Measurements from ENCODE around the gene OR2M7. TPM values are rescaled to one million over a fixed set of nuclear protein-coding genes. Genes with fewer than 3 reads are reported as not detected.

Gene OR2M7
- polyA plus RNA-seq, 2 of the 4 experiments (the other 2 are of a cell fraction): not detected

Other genes with a start within 250 kb of the OR2M7 start
- not detected in 2 replicates for gene OR2L13, start 229.4 kb downstream of the OR2M7 start, polyA plus RNA-seq (2011; rRNA removed)
- not detected in 3 replicates for gene OR2L13, start 229.4 kb downstream of the OR2M7 start, polyA plus RNA-seq (2017; fragmentation: RNase III; extraction: RNeasy Plus Mini Kit Qiagen cat#74134 plus additional on column Dnase treatment)
- not detected in 2 replicates for gene OR2M5, start 179.4 kb downstream of the OR2M7 start, polyA plus RNA-seq (2011; rRNA removed)
- not detected in 3 replicates for gene OR2M5, start 179.4 kb downstream of the OR2M7 start, polyA plus RNA-seq (2017; fragmentation: RNase III; extraction: RNeasy Plus Mini Kit Qiagen cat#74134 plus additional on column Dnase treatment)
- gene OR2M2, start 149.7 kb downstream of the OR2M7 start, polyA plus RNA-seq (2011; rRNA removed): not detected in 2 replicates
- not detected in 3 replicates for gene OR2M2, start 149.7 kb downstream of the OR2M7 start, polyA plus RNA-seq (2017; fragmentation: RNase III; extraction: RNeasy Plus Mini Kit Qiagen cat#74134 plus additional on column Dnase treatment)
- gene OR2M3, start 127.3 kb downstream of the OR2M7 start, polyA plus RNA-seq (2011; rRNA removed): not detected in 2 replicates
- not detected in 3 replicates for gene OR2M3, start 127.3 kb downstream of the OR2M7 start, polyA plus RNA-seq (2017; fragmentation: RNase III; extraction: RNeasy Plus Mini Kit Qiagen cat#74134 plus additional on column Dnase treatment)
- gene OR2M4, start 93.2 kb downstream of the OR2M7 start, polyA plus RNA-seq (2011; rRNA removed): not detected in 2 replicates
- gene OR2M4, start 93.2 kb downstream of the OR2M7 start, polyA plus RNA-seq (2017; fragmentation: RNase III; extraction: RNeasy Plus Mini Kit Qiagen cat#74134 plus additional on column Dnase treatment): not detected in 3 replicates
- not detected in 2 replicates for gene OR2T33, start 46.6 kb downstream of the OR2M7 start, polyA plus RNA-seq (2011; rRNA removed)
- gene OR2T33, start 46.6 kb downstream of the OR2M7 start, polyA plus RNA-seq (2017; fragmentation: RNase III; extraction: RNeasy Plus Mini Kit Qiagen cat#74134 plus additional on column Dnase treatment): not detected in 3 replicates
- gene OR2T12, start 21.1 kb downstream of the OR2M7 start, polyA plus RNA-seq (2011; rRNA removed): not detected in 2 replicates
- gene OR2T12, start 21.1 kb downstream of the OR2M7 start, polyA plus RNA-seq (2017; fragmentation: RNase III; extraction: RNeasy Plus Mini Kit Qiagen cat#74134 plus additional on column Dnase treatment): not detected in 3 replicates
- not detected in 2 replicates for gene OR14C36, start 24.2 kb upstream of the OR2M7 start, polyA plus RNA-seq (2011; rRNA removed)
- not detected in 3 replicates for gene OR14C36, start 24.2 kb upstream of the OR2M7 start, polyA plus RNA-seq (2017; fragmentation: RNase III; extraction: RNeasy Plus Mini Kit Qiagen cat#74134 plus additional on column Dnase treatment)
- not detected in 2 replicates for gene OR2T4, start 37.1 kb upstream of the OR2M7 start, polyA plus RNA-seq (2011; rRNA removed)
- not detected in 3 replicates for gene OR2T4, start 37.1 kb upstream of the OR2M7 start, polyA plus RNA-seq (2017; fragmentation: RNase III; extraction: RNeasy Plus Mini Kit Qiagen cat#74134 plus additional on column Dnase treatment)
- gene OR2T6, start 51.2 kb upstream of the OR2M7 start, polyA plus RNA-seq (2011; rRNA removed): not detected in 2 replicates
- not detected in 3 replicates for gene OR2T6, start 51.2 kb upstream of the OR2M7 start, polyA plus RNA-seq (2017; fragmentation: RNase III; extraction: RNeasy Plus Mini Kit Qiagen cat#74134 plus additional on column Dnase treatment)
- not detected in 2 replicates for gene OR2T1, start 78.5 kb upstream of the OR2M7 start, polyA plus RNA-seq (2011; rRNA removed)
- not detected in 3 replicates for gene OR2T1, start 78.5 kb upstream of the OR2M7 start, polyA plus RNA-seq (2017; fragmentation: RNase III; extraction: RNeasy Plus Mini Kit Qiagen cat#74134 plus additional on column Dnase treatment)
- not detected in 2 replicates for gene OR2T2, start 121.1 kb upstream of the OR2M7 start, polyA plus RNA-seq (2011; rRNA removed)
- gene OR2T2, start 121.1 kb upstream of the OR2M7 start, polyA plus RNA-seq (2017; fragmentation: RNase III; extraction: RNeasy Plus Mini Kit Qiagen cat#74134 plus additional on column Dnase treatment): not detected in 3 replicates
- not detected in 2 replicates for gene OR2T3, start 148.8 kb upstream of the OR2M7 start, polyA plus RNA-seq (2011; rRNA removed)
- not detected in 3 replicates for gene OR2T3, start 148.8 kb upstream of the OR2M7 start, polyA plus RNA-seq (2017; fragmentation: RNase III; extraction: RNeasy Plus Mini Kit Qiagen cat#74134 plus additional on column Dnase treatment)
- gene OR2T5, start 164.0 kb upstream of the OR2M7 start, polyA plus RNA-seq (2011; rRNA removed): not detected in 2 replicates
- gene OR2T5, start 164.0 kb upstream of the OR2M7 start, polyA plus RNA-seq (2017; fragmentation: RNase III; extraction: RNeasy Plus Mini Kit Qiagen cat#74134 plus additional on column Dnase treatment): not detected in 3 replicates
- not detected in 2 replicates for gene OR2G6, start 183.5 kb upstream of the OR2M7 start, polyA plus RNA-seq (2011; rRNA removed)
- not detected in 3 replicates for gene OR2G6, start 183.5 kb upstream of the OR2M7 start, polyA plus RNA-seq (2017; fragmentation: RNase III; extraction: RNeasy Plus Mini Kit Qiagen cat#74134 plus additional on column Dnase treatment)
- gene OR2T29, start 238.2 kb upstream of the OR2M7 start, polyA plus RNA-seq (2011; rRNA removed): not detected in 2 replicates
- gene OR2T29, start 238.2 kb upstream of the OR2M7 start, polyA plus RNA-seq (2017; fragmentation: RNase III; extraction: RNeasy Plus Mini Kit Qiagen cat#74134 plus additional on column Dnase treatment): not detected in 3 replicates

Measured in A549 (cell line).